SK-N-SH (cell line): ENCODE data around the gene VIPR2. TPM values are rescaled to one million over a fixed set of nuclear protein-coding genes. Genes with fewer than 3 reads are reported as not detected.

Experiments used
- CTCF ChIA-PET: fragments of 300-600, 350-600 bp; formaldehyde crosslinking; extraction: SDS; loops from one replicate; lab custom pipeline; 2021; lab: Yijun Ruan, JAX
- POLR2A ChIA-PET: fragments of 350-600 bp; sonication (Branson Sonifier 250); formaldehyde crosslinking; extraction: SDS; loops from one replicate; lab custom pipeline; 2020; ENCODE audit warnings: antibody characterized with exemption, inconsistent platforms; lab: Yijun Ruan, JAX
- DNase-seq: peaks from one replicate; pipeline ENCODE4 v3.0.0; 2012
- H2AFZ ChIP-seq: fragments of 200-600 bp; sonication (generic); 2 replicates; pipeline ENCODE4 v1.8.1; 2016; ENCODE audit warnings: antibody characterized with exemption, mild to moderate bottlenecking, low read depth
- H3F3A ChIP-seq: fragments of 200-600 bp; sonication (generic); replicated peaks from 2 replicates; pipeline ENCODE3; 2016; ENCODE audit warnings: antibody characterized with exemption, mild to moderate bottlenecking; ENCODE audit not compliant: insufficient read depth
- H3K27ac ChIP-seq, 2 experiments: fragments of 200-500 bp in 1 of 2; fragments of 200-600 bp in 1 of 2; sonication (Bioruptor generic) in 1 of 2; sonication (generic), shearing (Covaris generic) in 1 of 2; 2 replicates each; pipeline versions ENCODE4 v1.5.1 to v1.6.1; 2014 to 2016; ENCODE audit warnings: low read depth in 2 of 2, inconsistent platforms in 1 of 2, low read length in 1 of 2, mild to moderate bottlenecking in 1 of 2, mixed read lengths in 1 of 2
- H3K27me3 ChIP-seq: fragments of 200-600 bp; sonication (generic), shearing (Covaris generic); 2 replicates; pipeline ENCODE4 v1.6.1; 2016; ENCODE audit warnings: mixed run types; ENCODE audit not compliant: insufficient read depth
- H3K36me3 ChIP-seq, 2 experiments: fragments of 200-500 bp in 1 of 2; fragments of 200-600 bp in 1 of 2; sonication (Bioruptor generic) in 1 of 2; sonication (generic) in 1 of 2; replicated peaks in 1 of 2; 2 replicates each; pipeline versions ENCODE3 to v1.5.1; 2014 to 2016; ENCODE audit warnings: low read length in 1 of 2, mild to moderate bottlenecking in 1 of 2; ENCODE audit not compliant: insufficient read depth in 2 of 2, control insufficient read depth in 1 of 2
- H3K4me1 ChIP-seq, 2 experiments: fragments of 200-500 bp in 1 of 2; fragments of 200-600 bp in 1 of 2; sonication (Bioruptor generic) in 1 of 2; sonication (generic), shearing (Covaris generic) in 1 of 2; 2 replicates each; pipeline versions ENCODE4 v1.5.1 to v1.6.1; 2014 to 2016; ENCODE audit warnings: low read depth in 1 of 2, low read length in 1 of 2, mixed run types in 1 of 2; ENCODE audit not compliant: insufficient read depth in 2 of 2, control insufficient read depth in 1 of 2
- H3K4me2 ChIP-seq: fragments of 200-600 bp; sonication (generic), shearing (Covaris generic); 2 replicates; pipeline ENCODE4 v1.6.1; 2017; ENCODE audit warnings: mixed run types
- H3K4me3 ChIP-seq, 2 experiments: fragments of 200-500 bp in 1 of 2; fragments of 200-600 bp in 1 of 2; sonication (Bioruptor generic) in 1 of 2; sonication (generic), shearing (Covaris generic) in 1 of 2; 2 replicates each; pipeline versions ENCODE4 v1.5.1 to v1.8.1; 2014 to 2016; ENCODE audit warnings: low read depth in 2 of 2, inconsistent platforms in 1 of 2, low read length in 1 of 2, mild to moderate bottlenecking in 1 of 2, mixed read lengths in 1 of 2, moderate library complexity in 1 of 2
- H3K79me2 ChIP-seq: fragments of 200-600 bp; sonication (generic); 2 replicates; pipeline ENCODE4 v1.8.1; 2017; ENCODE audit warnings: mild to moderate bottlenecking; ENCODE audit not compliant: insufficient read depth
- H3K9ac ChIP-seq: fragments of 200-600 bp; sonication (generic); 2 replicates; pipeline ENCODE4 v1.6.1; 2017; ENCODE audit warnings: mixed run types
- H3K9me2 ChIP-seq: fragments of 200-600 bp; sonication (generic); 2 replicates; pipeline ENCODE4 v1.6.1; 2017; ENCODE audit warnings: mixed run types
- H3K9me3 ChIP-seq: fragments of 200-600 bp; sonication (generic); 2 replicates; pipeline ENCODE4 v1.6.1; 2017; ENCODE audit warnings: mixed run types, mild to moderate bottlenecking, moderate library complexity
- H4K20me1 ChIP-seq: fragments of 200-600 bp; sonication (generic); 2 replicates; pipeline ENCODE4 v1.6.1; 2017; ENCODE audit warnings: mild to moderate bottlenecking, mixed run types; ENCODE audit not compliant: insufficient read depth
- CTCF ChIP-seq: fragments of 200-600 bp; sonication (generic); IDR thresholded peaks from 2 replicates; pipeline ENCODE4 v1.6.1; 2017; ENCODE audit warnings: antibody characterized with exemption, mild to moderate bottlenecking, moderate library complexity
- ELF1 ChIP-seq: IDR thresholded peaks from 2 replicates; pipeline ENCODE4 v1.4.0; 2012
- FOXM1 ChIP-seq: IDR thresholded peaks from 2 replicates; pipeline ENCODE4 v1.4.0; 2012; ENCODE audit warnings: low read depth, mild to moderate bottlenecking
- GATA2 ChIP-seq: sonication (generic); formaldehyde crosslinking; IDR thresholded peaks from 2 replicates; pipeline ENCODE4 v1.5.0; 2020; ENCODE audit warnings: mild to moderate bottlenecking, missing genetic modification reagents
- JUND ChIP-seq: IDR thresholded peaks from 2 replicates; pipeline ENCODE4 v1.4.0; 2012
- MEF2A ChIP-seq: IDR thresholded peaks from 2 replicates; pipeline ENCODE4 v1.4.0; 2012; ENCODE audit warnings: low read depth, borderline replicate concordance
- MXI1 ChIP-seq: IDR thresholded peaks from 2 replicates; pipeline ENCODE4 v1.6.1; 2012; ENCODE audit warnings: mild to moderate bottlenecking, low read depth, low read length, improper control_type of control experiment
- NRF1 ChIP-seq: IDR thresholded peaks from 2 replicates; pipeline ENCODE4 v1.6.1; 2012; ENCODE audit warnings: low read depth, mild to moderate bottlenecking, low read length
- POLR2AphosphoS5 ChIP-seq: IDR thresholded peaks from 2 replicates; pipeline ENCODE4 v1.6.1; 2012; ENCODE audit warnings: low read depth, low read length
- SIN3A ChIP-seq: IDR thresholded peaks from 2 replicates; pipeline ENCODE4 v1.6.1; 2012; ENCODE audit warnings: low read depth, mild to moderate bottlenecking, low read length, moderate library complexity, borderline replicate concordance
- WGBS: methylation state at CpG from one replicate; pipeline ENCODE4 v1.1.6; 2017; ENCODE audit warnings: low lambda C conversion rate; 5-methylcytosine and 5-hydroxymethylcytosine counted together
- polyA plus RNA-seq, 3 experiments: library from polyadenylated mRNA; depleted of rRNA; stranded (reverse); fragments of >200 nt; gene quantifications; 2 replicates each; pipeline ENCODE4 v1.2.3, GENCODE V29; 2012
- TF ChIP-seq, protein P1 (sequence below): fragments of 150-350 bp; IDR thresholded peaks from 2 replicates; pipeline ENCODE4 v1.6.1; 2016; ENCODE audit warnings: mild to moderate bottlenecking, low read depth, low read length
- TF ChIP-seq, protein P2 (sequence below): IDR thresholded peaks from 2 replicates; pipeline ENCODE4 v1.4.0; 2012; ENCODE audit warnings: low read depth, borderline replicate concordance
- TF ChIP-seq, protein P3 (sequence below): IDR thresholded peaks from 2 replicates; pipeline ENCODE4 v1.4.0; 2012; ENCODE audit warnings: low read depth, borderline replicate concordance

The VIPR2 gene
- polyA plus RNA-seq, 1 of the 3 experiments (the other 2 are of a cell fraction): not detected

GRCh38 chr7:159049266-159050025 lies 95.2 kb downstream of the VIPR2 start:
- Histone ChIP-seq H2AFZ (no peak overlapping the region), H3K27me3 (no peaks in the 10 kb centered on the region), H3K36me3 (no peaks in the 10 kb centered on the region), H4K20me1 (no peaks in the 10 kb centered on the region), H3K27ac (no peak overlapping the region), H3K4me1 (no peaks in the 10 kb centered on the region), H3K4me3 (no peak overlapping the region), H3K9me2 (no peaks in the 10 kb centered on the region), H3K79me2 (no peaks in the 10 kb centered on the region), H3F3A (no peaks in the 10 kb centered on the region), H3K4me2 (no peak overlapping the region), H3K9me3 (peaks cover 8% of the 10 kb centered on the region), H3K9ac (no peak overlapping the region)
- DNase-seq: no peak
- 33% methylated on average over 15 of the region's 15 CpGs for WGBS
- ChIA-PET CTCF (interaction anchor here (1.5 to 2.6 kb wide), 2 partner anchors 9 to 18 kb away, joined by 3 to 13 read pairs; no protein-coding TSS in a partner anchor), POLR2A (no interaction called here)
- TF ChIP-seq, protein P1, sequence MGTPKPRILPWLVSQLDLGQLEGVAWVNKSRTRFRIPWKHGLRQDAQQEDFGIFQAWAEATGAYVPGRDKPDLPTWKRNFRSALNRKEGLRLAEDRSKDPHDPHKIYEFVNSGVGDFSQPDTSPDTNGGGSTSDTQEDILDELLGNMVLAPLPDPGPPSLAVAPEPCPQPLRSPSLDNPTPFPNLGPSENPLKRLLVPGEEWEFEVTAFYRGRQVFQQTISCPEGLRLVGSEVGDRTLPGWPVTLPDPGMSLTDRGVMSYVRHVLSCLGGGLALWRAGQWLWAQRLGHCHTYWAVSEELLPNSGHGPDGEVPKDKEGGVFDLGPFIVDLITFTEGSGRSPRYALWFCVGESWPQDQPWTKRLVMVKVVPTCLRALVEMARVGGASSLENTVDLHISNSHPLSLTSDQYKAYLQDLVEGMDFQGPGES: no peak
- TF ChIP-seq POLR2AphosphoS5: no peak
- no peak for TF ChIP-seq SIN3A
- no peak for TF ChIP-seq MEF2A
- TF ChIP-seq JUND: no peak
- TF ChIP-seq ELF1: no peak
- TF ChIP-seq, protein P2, sequence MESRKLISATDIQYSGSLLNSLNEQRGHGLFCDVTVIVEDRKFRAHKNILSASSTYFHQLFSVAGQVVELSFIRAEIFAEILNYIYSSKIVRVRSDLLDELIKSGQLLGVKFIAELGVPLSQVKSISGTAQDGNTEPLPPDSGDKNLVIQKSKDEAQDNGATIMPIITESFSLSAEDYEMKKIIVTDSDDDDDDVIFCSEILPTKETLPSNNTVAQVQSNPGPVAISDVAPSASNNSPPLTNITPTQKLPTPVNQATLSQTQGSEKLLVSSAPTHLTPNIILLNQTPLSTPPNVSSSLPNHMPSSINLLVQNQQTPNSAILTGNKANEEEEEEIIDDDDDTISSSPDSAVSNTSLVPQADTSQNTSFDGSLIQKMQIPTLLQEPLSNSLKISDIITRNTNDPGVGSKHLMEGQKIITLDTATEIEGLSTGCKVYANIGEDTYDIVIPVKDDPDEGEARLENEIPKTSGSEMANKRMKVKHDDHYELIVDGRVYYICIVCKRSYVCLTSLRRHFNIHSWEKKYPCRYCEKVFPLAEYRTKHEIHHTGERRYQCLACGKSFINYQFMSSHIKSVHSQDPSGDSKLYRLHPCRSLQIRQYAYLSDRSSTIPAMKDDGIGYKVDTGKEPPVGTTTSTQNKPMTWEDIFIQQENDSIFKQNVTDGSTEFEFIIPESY: no peak

DNA sequence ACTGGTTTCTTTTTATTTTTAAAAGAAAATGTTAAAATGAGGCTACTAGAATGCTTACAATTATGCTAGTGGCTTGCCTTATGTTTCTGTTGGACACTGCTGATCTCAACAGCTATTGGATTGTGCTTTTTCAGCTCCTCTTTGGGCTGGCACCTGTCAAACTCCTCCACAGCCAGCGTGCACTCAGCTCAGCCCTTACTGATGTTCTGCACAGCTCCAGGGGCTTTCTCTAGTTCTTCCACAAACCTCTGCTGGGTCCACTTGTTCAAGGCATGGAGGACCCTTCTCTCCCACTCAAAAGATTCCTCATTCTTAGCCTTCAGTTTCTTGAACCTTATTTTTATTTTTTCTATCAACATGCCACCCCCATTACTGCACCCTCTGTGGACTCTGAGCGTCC lies 96.0 kb downstream of the VIPR2 start:
- Histone ChIP-seq H3K27ac (no peak overlapping the region), H3K9me3 (peaks cover 8% of the 10 kb centered on the region), H3K4me2 (no peak overlapping the region), H3K79me2 (no peaks in the 10 kb centered on the region), H3F3A (no peaks in the 10 kb centered on the region), H4K20me1 (no peaks in the 10 kb centered on the region), H3K4me1 (no peaks in the 10 kb centered on the region), H3K9ac (no peak overlapping the region), H3K36me3 (no peaks in the 10 kb centered on the region), H2AFZ (no peak overlapping the region), H3K9me2 (no peaks in the 10 kb centered on the region), H3K27me3 (no peaks in the 10 kb centered on the region), H3K4me3 (no peak overlapping the region)
- no peak for DNase-seq
- TF ChIP-seq JUND (no peak), GATA2 (CRISPR knock-in tag) (no peak), MXI1 (no peak), SIN3A (no peak), CTCF (no peak), MEF2A (no peak), FOXM1 (no peak), NRF1 (no peak)
- TF ChIP-seq, protein P3, sequence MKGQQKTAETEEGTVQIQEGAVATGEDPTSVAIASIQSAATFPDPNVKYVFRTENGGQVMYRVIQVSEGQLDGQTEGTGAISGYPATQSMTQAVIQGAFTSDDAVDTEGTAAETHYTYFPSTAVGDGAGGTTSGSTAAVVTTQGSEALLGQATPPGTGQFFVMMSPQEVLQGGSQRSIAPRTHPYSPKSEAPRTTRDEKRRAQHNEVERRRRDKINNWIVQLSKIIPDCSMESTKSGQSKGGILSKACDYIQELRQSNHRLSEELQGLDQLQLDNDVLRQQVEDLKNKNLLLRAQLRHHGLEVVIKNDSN: no peak
- TF ChIP-seq, protein P2: no peak
- 18% methylated on average over 2 of the region's 2 CpGs for WGBS
- ChIA-PET POLR2A (no interaction called here), CTCF (interaction anchor here (1.1 to 2.6 kb wide), 2 partner anchors 8 to 18 kb away, joined by 3 to 13 read pairs; no protein-coding TSS in a partner anchor)
